HUES64 (cell line): Measurements from ENCODE around the gene OR4X1. TPM values are rescaled to one million over a fixed set of nuclear protein-coding genes. Genes with fewer than 3 reads are reported as not detected.
"Not testable (repeated sequence)": the region's sequence is repeated elsewhere in the genome, so short reads cannot be mapped to it uniquely, and the experiment has no call there.

ENCODE experiments used
- H3K27ac ChIP-seq: 2 replicates; pipeline ENCODE4 v1.7.0; 2013; ENCODE audit warnings: low read depth, low read length, inconsistent platforms
- H3K27me3 ChIP-seq: 2 replicates; pipeline ENCODE4 v1.6.1; 2013; ENCODE audit warnings: mild to moderate bottlenecking, low read length; ENCODE audit not compliant: insufficient read depth
- H3K36me3 ChIP-seq: 2 replicates; pipeline ENCODE4 v1.6.1; 2013; ENCODE audit warnings: mild to moderate bottlenecking, low read length; ENCODE audit not compliant: insufficient read depth
- H3K4me1 ChIP-seq: 2 replicates; pipeline ENCODE4 v1.6.1; 2013; ENCODE audit warnings: mild to moderate bottlenecking, low read length, moderate library complexity; ENCODE audit not compliant: insufficient read depth
- H3K4me3 ChIP-seq: 2 replicates; pipeline ENCODE4 v1.5.1; 2013; ENCODE audit warnings: mild to moderate bottlenecking, low read length, moderate library complexity
- H3K9ac ChIP-seq: 2 replicates; pipeline ENCODE4 v1.6.1; 2013; ENCODE audit warnings: mild to moderate bottlenecking, low read depth, low read length
- H3K9me3 ChIP-seq: 2 replicates; pipeline ENCODE4 v1.6.1; 2013; ENCODE audit warnings: low read depth, low read length; ENCODE audit not compliant: insufficient read depth
- WGBS: fragments of 150-250, 120-280 bp; methylation state at CpG from one replicate; pipeline ENCODE4 v1.1.7; 2013; ENCODE audit warnings: missing lambda C conversion rate; 5-methylcytosine and 5-hydroxymethylcytosine counted together
- polyA plus RNA-seq, 2 experiments: library from polyadenylated mRNA; stranded (reverse); fragments of 50-300 nt; gene quantifications; one replicate each; pipeline ENCODE4 v1.2.3, GENCODE V29; 2013

Gene OR4X1, protein sequence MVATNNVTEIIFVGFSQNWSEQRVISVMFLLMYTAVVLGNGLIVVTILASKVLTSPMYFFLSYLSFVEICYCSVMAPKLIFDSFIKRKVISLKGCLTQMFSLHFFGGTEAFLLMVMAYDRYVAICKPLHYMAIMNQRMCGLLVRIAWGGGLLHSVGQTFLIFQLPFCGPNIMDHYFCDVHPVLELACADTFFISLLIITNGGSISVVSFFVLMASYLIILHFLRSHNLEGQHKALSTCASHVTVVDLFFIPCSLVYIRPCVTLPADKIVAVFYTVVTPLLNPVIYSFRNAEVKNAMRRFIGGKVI
- not detected for polyA plus RNA-seq (2013, experiment 1 of 2)
- polyA plus RNA-seq (2013, experiment 2 of 2): not detected

DNA sequence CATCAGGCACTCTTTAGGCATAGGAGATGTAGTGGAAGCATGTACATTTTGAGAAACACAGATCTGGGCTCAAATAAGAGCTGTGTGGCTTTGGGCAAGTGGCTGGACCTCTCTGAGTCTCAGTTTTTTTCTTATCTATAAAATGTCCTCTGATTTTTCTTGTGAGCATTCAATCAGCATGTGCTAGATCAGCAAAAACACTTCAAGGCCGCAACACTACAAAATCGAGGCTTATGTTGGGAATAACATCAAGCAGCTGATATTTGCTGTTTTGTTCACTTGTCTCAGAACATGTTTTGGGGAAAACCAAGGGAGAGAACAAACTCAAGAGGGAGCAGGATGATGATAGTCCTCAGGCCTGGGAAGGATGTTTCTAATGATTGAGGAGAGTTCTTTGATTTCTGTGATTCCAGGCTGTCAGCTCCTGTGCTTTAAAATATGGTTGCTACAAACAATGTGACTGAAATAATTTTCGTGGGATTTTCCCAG lies at the start of gene OR4X1:
Gene OR4X1, plus strand, starts transcription at position 439 of the 489 bp plus-strand sequence. Its CDS starts 0 bp downstream, at position 439.
- WGBS: 27% methylated on average over 2 of the region's 3 CpGs
- no peak within 1 kb of the TSS for H3K9ac ChIP-seq
- H3K9me3 ChIP-seq: peaks cover 67% of the 10 kb centered on the region
- no peak within 1 kb of the TSS for H3K4me3 ChIP-seq
- no peaks in the 10 kb centered on the region for H3K36me3 ChIP-seq
- H3K27ac ChIP-seq: no peak within 1 kb of the TSS
- H3K27me3 ChIP-seq: no peaks in the 10 kb centered on the region
- no peaks in the 10 kb centered on the region for H3K4me1 ChIP-seq

DNA sequence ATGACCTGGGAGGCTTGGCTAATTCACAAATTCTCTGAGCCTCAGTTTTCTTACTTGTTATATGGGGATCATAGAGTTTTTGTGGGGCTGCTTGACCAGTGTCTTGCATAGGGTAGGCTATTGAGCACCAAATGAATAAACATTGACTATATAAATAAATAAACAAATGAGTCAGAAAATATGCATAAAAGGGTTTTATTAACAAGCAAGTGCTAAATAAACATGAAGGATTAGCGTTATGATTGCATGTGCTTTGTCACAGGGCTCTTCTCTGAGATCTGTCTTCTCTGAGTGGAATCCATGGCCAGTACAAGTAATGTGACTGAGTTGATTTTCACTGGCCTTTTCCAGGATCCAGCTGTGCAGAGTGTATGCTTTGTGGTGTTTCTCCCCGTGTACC lies 47.2 kb upstream of the OR4X1 start, which contains the start of gene OR4B1:
Gene OR4B1, plus strand, starts transcription at position 301 of the 400 bp plus-strand sequence. Its CDS starts 0 bp downstream, at position 301.
- H3K9me3 ChIP-seq: peaks cover 96% of the 10 kb centered on the region
- H3K36me3 ChIP-seq: no peaks in the 10 kb centered on the region
- H3K9ac ChIP-seq: no peak within 1 kb of the TSS
- no peaks in the 10 kb centered on the region for H3K4me1 ChIP-seq
- no peak within 1 kb of the TSS for H3K4me3 ChIP-seq
- WGBS: 47% methylated on average over 2 of the region's 2 CpGs
- H3K27ac ChIP-seq: no peak within 1 kb of the TSS
- no peaks in the 10 kb centered on the region for H3K27me3 ChIP-seq

DNA sequence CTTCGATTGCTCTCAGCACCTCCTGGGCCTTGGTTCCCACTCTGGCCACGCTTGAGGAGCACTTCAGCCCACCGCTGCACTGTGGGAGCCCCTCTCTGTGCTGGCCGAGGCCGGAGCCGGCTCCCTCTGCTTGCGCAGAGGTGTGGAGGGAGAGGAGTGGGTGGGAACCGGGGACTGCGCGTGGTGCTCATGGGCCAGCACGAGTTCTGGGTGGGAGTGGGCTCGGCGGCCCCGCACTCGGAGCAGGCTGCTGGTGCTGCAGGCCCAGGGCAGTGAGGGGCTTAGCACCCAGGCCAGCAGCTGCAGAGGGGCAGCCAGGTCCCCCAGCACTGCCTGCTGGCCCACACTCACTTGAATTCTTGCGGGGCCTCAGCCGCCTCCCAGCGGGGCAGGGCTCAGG lies 34.9 kb upstream of the OR4X1 start:
- WGBS: 87% methylated on average over 18 of the region's 18 CpGs
- H3K9me3 ChIP-seq: peaks cover 52% of the 10 kb centered on the region
- H3K4me3 ChIP-seq: no peak overlapping the region
- no peak overlapping the region for H3K9ac ChIP-seq
- H3K27ac ChIP-seq: no peak overlapping the region
- no peaks in the 10 kb centered on the region for H3K27me3 ChIP-seq
- no peaks in the 10 kb centered on the region for H3K36me3 ChIP-seq
- no peaks in the 10 kb centered on the region for H3K4me1 ChIP-seq

DNA sequence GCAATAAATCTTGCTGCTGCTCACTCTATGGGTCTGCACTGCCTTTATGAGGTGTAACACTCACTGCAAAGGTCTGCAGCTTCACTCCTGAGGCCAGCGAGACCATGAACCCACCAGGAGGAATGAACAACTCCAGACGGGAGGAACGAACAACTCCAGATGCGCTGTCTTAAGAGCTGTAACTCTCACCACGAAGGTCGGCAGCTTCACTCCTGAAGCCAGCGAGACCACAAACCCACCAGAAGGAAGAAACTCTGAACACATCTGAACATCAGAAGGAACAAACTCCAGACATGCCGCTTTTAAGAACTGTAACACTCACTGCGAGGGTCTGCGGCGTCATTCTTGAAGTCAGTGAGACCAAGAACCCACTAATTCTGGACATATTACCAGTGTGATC lies 33.6 kb upstream of the OR4X1 start:
- 81% methylated on average over 11 of the region's 11 CpGs for WGBS
- not testable (repeated sequence) for H3K36me3 ChIP-seq, H3K27ac ChIP-seq, H3K4me1 ChIP-seq, H3K9ac ChIP-seq, H3K4me3 ChIP-seq, H3K27me3 ChIP-seq
- H3K9me3 ChIP-seq: peaks cover 39% of the 10 kb centered on the region

DNA sequence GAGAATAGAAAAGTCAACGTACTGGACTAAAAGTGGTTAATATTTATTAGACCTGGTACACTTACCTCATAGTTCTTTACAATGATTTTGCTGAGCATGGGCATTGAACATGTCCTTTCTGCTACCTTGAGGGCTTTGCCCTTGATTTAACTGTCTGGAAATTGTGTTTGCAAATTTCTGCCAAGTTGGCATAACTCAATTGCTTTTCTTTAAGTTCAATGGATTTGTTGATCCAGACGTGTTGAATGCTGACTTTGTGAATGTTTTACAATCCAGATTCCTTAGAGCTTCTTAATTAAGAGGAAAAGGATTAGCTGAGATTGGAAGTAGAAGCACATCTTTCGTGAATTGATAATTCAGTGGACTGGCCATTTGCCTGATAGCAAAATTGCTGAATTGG lies 25.9 kb upstream of the OR4X1 start:
- Histone ChIP-seq H3K4me1 (no peaks in the 10 kb centered on the region), H3K27ac (no peak overlapping the region), H3K36me3 (no peaks in the 10 kb centered on the region), H3K9me3 (peaks cover 68% of the 10 kb centered on the region), H3K9ac (no peak overlapping the region), H3K4me3 (no peak overlapping the region), H3K27me3 (no peaks in the 10 kb centered on the region)
- 38% methylated on average over 2 of the region's 3 CpGs for WGBS

DNA sequence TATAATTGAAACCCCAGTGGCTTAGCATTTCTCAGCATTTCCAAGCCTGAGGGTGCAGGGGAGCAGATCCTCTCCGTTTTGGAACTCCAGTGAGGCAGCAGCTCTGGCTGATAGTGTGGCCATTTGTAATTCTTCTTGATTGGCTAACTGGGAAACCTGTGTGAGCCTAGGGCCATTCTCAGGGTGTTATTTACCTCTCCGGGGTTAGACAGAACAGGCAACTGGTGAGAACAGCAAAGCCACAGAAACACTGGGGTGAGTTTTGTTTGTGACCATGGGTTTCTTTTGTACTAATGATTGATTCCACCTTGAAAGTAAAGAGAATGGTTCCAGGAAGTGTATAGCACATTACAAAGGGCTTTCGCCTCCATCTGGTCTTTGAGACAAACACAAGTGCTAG lies 21.2 kb upstream of the OR4X1 start:
- no peak overlapping the region for H3K9ac ChIP-seq

DNA sequence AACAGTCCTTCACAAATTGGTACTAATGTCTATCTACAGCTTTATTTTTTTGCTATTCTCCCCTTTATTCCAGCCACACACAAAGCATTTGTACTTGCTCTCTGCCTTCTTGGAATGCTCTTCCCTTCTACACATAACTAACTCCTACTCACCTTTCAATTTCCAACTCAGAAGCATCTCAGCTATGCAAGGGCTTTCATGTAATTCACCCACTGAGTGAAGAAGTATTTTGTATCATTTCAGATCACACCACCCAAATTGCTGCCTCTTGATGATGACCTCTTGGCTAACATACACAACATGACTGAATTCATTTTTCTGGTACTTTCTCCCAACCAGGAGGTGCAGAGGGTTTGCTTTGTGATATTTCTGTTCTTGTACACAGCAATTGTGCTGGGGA lies 18.9 kb upstream of the OR4X1 start, which contains the start of gene OR4X2:
Gene OR4X2, plus strand, starts transcription at position 301 of the 400 bp plus-strand sequence. Its CDS starts 0 bp downstream, at position 301.
- no peaks in the 10 kb centered on the region for H3K27me3 ChIP-seq
- no peaks in the 10 kb centered on the region for H3K4me1 ChIP-seq
- no peak within 1 kb of the TSS for H3K4me3 ChIP-seq
- no peak within 1 kb of the TSS for H3K27ac ChIP-seq
- no peak within 1 kb of the TSS for H3K9ac ChIP-seq
- no peaks in the 10 kb centered on the region for H3K36me3 ChIP-seq
- H3K9me3 ChIP-seq: peaks cover 95% of the 10 kb centered on the region

More for the DNA sequence above, 21.2 kb upstream of the OR4X1 start:
- 66% methylated on average over 3 of the region's 3 CpGs for WGBS
- Histone ChIP-seq H3K27ac (no peak overlapping the region), H3K36me3 (no peaks in the 10 kb centered on the region), H3K27me3 (no peaks in the 10 kb centered on the region), H3K4me3 (no peak overlapping the region), H3K9me3 (peaks cover 94% of the 10 kb centered on the region), H3K4me1 (no peaks in the 10 kb centered on the region)

DNA sequence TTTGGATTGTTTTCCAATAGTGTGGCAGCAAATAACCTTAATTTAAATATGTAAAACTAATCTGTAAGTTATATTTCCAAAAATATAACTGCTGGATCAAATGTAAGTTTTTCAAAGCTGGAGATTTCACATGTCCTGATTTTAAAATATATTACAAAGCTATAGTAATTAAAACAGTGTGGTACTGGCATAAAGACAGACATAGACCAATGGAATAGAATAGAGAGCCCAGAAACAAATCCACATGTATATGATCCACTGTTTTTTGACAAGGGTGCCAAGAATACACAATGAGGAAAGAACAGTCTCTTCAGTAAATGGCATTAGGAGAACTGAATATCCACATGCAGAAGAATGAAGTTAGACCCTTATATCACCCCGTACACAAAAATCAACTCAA lies 14.8 kb upstream of the OR4X1 start:
- Histone ChIP-seq H3K27me3 (no peaks in the 10 kb centered on the region), H3K9ac (no peak overlapping the region), H3K9me3 (peaks cover 93% of the 10 kb centered on the region), H3K4me1 (no peaks in the 10 kb centered on the region), H3K4me3 (no peak overlapping the region), H3K27ac (no peak overlapping the region), H3K36me3 (no peaks in the 10 kb centered on the region)
- no CpG with 5 or more reads among the region's 1 CpG for WGBS

DNA sequence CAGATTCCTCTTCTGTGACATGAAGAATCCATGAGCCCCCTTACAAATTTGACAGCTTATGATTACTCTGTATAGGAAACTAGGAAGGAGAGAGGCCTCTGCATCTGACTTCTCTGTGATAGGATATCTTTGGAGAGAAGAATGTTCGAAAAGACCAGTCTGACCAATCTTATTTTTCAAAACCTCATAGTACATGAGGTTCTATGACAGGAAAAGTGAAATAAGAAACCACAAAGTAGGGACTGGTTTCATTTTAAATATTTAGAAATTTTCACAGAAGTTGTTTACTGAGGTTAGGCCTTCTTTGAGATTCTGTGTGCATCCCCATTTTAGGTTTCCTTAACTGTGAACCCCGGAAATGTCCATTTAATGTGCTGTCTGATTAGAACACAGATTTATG lies 2.1 kb upstream of the OR4X1 start:
- no peaks in the 10 kb centered on the region for H3K4me1 ChIP-seq
- WGBS: 92% methylated on average over 1 of the region's 2 CpGs
- no peaks in the 10 kb centered on the region for H3K36me3 ChIP-seq
- H3K27me3 ChIP-seq: no peaks in the 10 kb centered on the region
- H3K27ac ChIP-seq: no peak overlapping the region
- no peak overlapping the region for H3K4me3 ChIP-seq
- H3K9me3 ChIP-seq: peaks cover 72% of the 10 kb centered on the region
- H3K9ac ChIP-seq: no peak overlapping the region

DNA sequence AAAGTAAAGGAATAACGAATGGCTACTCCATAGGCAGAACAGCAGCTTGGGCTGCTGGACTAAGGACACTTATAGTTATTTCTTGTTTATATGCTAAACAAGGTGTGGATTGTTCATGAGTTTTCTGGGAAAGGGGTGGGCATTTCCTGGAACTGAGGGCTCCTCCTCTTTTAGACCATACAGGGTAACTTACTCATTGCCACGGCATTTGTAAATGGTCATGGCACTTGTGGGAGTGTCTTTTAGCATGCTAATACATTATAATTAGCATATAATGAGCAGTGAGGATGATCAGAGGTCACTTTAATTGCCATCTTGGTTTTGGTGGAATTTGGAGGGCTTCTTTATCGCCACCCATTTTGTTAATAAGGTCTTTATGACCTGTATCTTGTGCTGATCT lies 7.0 kb downstream of the OR4X1 start:
- peaks cover 88% of the 10 kb centered on the region for H3K9me3 ChIP-seq
- no peak overlapping the region for H3K27ac ChIP-seq
- H3K27me3 ChIP-seq: no peaks in the 10 kb centered on the region
- no peak overlapping the region for H3K9ac ChIP-seq
- no peak overlapping the region for H3K4me3 ChIP-seq
- H3K36me3 ChIP-seq: no peaks in the 10 kb centered on the region
- WGBS: 43% methylated on average over 2 of the region's 3 CpGs
- no peaks in the 10 kb centered on the region for H3K4me1 ChIP-seq

DNA sequence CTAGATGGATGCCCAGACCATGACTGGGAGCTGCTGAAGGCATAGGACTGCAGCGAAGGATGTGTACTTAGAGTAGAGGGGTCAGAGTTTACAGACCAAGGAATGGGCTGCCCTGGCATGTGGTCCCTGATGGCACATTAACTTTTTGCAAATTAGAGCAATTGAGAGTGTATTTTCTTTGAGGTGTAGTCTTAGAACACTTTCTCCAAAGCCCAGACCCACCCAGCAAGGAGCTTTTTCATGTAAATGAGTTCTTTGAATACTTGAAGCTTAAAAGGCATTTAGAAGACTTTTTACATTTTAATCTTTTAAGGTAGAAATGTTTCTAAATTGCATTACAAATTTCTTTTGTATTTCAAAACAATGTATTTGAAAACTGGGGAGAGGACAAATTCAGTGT lies 8.9 kb downstream of the OR4X1 start:
- Histone ChIP-seq H3K27me3 (no peaks in the 10 kb centered on the region), H3K4me1 (no peaks in the 10 kb centered on the region), H3K9me3 (peaks cover 91% of the 10 kb centered on the region), H3K36me3 (no peaks in the 10 kb centered on the region), H3K9ac (no peak overlapping the region), H3K27ac (no peak overlapping the region), H3K4me3 (no peak overlapping the region)
- 52% methylated on average over 1 of the region's 1 CpG for WGBS
